Gastrocnemius medialis (tissue), 4 donors: ENCODE results near the gene PLPP3.

ENCODE experiments used
- POLR2A ChIP-seq, 2 donors: fragments of 450-650 bp; IDR thresholded peaks; one replicate each; pipeline ENCODE4 v1.6.1; 2017; ENCODE audit warnings: antibody characterized with exemption in 2 of 2, mild to moderate bottlenecking in 2 of 2, moderate library complexity in 2 of 2
- TF ChIP-seq, protein P1 (sequence below), 5 experiments: fragments of 450-650 bp in 3 of 5; fragments of 200-600 bp in 2 of 5; sonication (generic) in 2 of 5; IDR thresholded peaks in 4 of 5; conservative IDR thresholded peaks in 1 of 5; 1 replicate in 4 of 5; 2 replicates in 1 of 5; pipeline ENCODE4 v1.5.1; 2016 to 2019; ENCODE audit warnings: antibody characterized with exemption in 5 of 5, mild to moderate bottlenecking in 3 of 5, moderate library complexity in 3 of 5

DNA sequence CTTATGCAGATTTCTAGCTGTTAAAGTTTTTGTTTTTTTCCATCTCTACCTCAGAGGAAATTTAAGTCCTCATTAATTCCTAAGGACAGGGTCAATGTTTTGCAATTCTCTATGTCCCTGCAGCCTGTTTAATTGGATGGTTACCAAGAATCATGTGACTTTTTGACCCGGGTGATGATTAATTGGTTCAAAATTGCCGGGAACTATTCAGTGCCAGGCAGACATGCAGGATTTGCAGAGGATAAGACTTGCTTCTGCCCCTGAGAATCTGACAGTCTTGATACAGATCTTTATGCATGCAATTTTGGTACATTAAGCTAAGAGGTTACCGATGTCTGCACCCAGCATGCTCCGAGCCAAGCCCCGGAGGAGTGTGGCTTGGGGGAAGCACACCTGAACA is 87.9 kb downstream of the PLPP3 start:
- TF ChIP-seq, protein P1, sequence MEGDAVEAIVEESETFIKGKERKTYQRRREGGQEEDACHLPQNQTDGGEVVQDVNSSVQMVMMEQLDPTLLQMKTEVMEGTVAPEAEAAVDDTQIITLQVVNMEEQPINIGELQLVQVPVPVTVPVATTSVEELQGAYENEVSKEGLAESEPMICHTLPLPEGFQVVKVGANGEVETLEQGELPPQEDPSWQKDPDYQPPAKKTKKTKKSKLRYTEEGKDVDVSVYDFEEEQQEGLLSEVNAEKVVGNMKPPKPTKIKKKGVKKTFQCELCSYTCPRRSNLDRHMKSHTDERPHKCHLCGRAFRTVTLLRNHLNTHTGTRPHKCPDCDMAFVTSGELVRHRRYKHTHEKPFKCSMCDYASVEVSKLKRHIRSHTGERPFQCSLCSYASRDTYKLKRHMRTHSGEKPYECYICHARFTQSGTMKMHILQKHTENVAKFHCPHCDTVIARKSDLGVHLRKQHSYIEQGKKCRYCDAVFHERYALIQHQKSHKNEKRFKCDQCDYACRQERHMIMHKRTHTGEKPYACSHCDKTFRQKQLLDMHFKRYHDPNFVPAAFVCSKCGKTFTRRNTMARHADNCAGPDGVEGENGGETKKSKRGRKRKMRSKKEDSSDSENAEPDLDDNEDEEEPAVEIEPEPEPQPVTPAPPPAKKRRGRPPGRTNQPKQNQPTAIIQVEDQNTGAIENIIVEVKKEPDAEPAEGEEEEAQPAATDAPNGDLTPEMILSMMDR (IDR thresholded peaks at IDR 0.05 in 4 of 5, conservative IDR thresholded peaks at IDR 0.05 in 1 of 5) = no peak
- no peak for TF ChIP-seq POLR2A (IDR thresholded peaks at IDR 0.05)
